SK-N-SH treated with all-trans-retinoic acid at 6 μM for 48 hours (cell line): Measurements from ENCODE around the gene UNCX.

Source experiments
- ATAC-seq: fragments of 200-7000 bp; cut with Tn5 transposase; 3 replicates; pipeline ENCODE4 v1.9.1; 2020; ENCODE audit warnings: mild to moderate bottlenecking, moderate library complexity
- ARNTL ChIP-seq: fragments of 450-650 bp; formaldehyde crosslinking; IDR thresholded peaks from 2 replicates; pipeline ENCODE4 v1.5.0; 2020; ENCODE audit warnings: low read depth, mild to moderate bottlenecking, moderate library complexity, borderline replicate concordance
- CREB5 ChIP-seq: fragments of 250-450 bp; sonication (Bioruptor Pico); IDR thresholded peaks from 2 replicates; pipeline ENCODE4 v1.5.1; 2020; ENCODE audit warnings: low read depth, mild to moderate bottlenecking, moderate library complexity
- CSRNP3 ChIP-seq: fragments of 250-450 bp; sonication (Bioruptor Pico); IDR thresholded peaks from 2 replicates; pipeline ENCODE4 v1.5.1; 2021; ENCODE audit warnings: mild to moderate bottlenecking, moderate library complexity
- ESRRG ChIP-seq: fragments of 250-450 bp; sonication (Bioruptor Pico); IDR thresholded peaks from 2 replicates; pipeline ENCODE4 v1.6.1; 2021; ENCODE audit warnings: mild to moderate bottlenecking
- GLIS3 ChIP-seq: fragments of 250-450 bp; sonication (Bioruptor Pico); IDR thresholded peaks from 2 replicates; pipeline ENCODE4 v1.5.0; 2020; ENCODE audit warnings: mild to moderate bottlenecking, moderate library complexity
- ISL1 ChIP-seq: fragments of 250-450 bp; sonication (Bioruptor Pico); IDR thresholded peaks from 2 replicates; pipeline ENCODE4 v2.1.2; 2022; ENCODE audit warnings: mild to moderate bottlenecking, moderate library complexity
- OSR1 ChIP-seq: fragments of 250-450 bp; sonication (Bioruptor Pico); IDR thresholded peaks from 2 replicates; pipeline ENCODE4 v1.8.0; 2022; ENCODE audit warnings: moderate library complexity, mild to moderate bottlenecking, inconsistent platforms
- PPARA ChIP-seq: fragments of 250-450 bp; sonication (Bioruptor Pico); IDR thresholded peaks from 2 replicates; pipeline ENCODE4 v1.5.0; 2020; ENCODE audit warnings: mild to moderate bottlenecking, borderline replicate concordance
- SNAI2 ChIP-seq: fragments of 250-450 bp; sonication (Bioruptor Pico); IDR thresholded peaks from 2 replicates; pipeline ENCODE4 v1.5.0; 2020; ENCODE audit warnings: mild to moderate bottlenecking, moderate library complexity
- TOX ChIP-seq: fragments of 250-450 bp; sonication (Bioruptor Pico); IDR thresholded peaks from 2 replicates; pipeline ENCODE4 v1.8.0; 2021; ENCODE audit warnings: mild to moderate bottlenecking, moderate library complexity, borderline replicate concordance
- ZC3H10 ChIP-seq: fragments of 250-450 bp; sonication (Bioruptor Pico); IDR thresholded peaks from 2 replicates; pipeline ENCODE4 v1.5.1; 2021; ENCODE audit warnings: mild to moderate bottlenecking, moderate library complexity
- ZFP3 ChIP-seq: fragments of 250-450 bp; sonication (Bioruptor Pico); IDR thresholded peaks from 2 replicates; pipeline ENCODE4 v1.5.0; 2020; ENCODE audit warnings: mild to moderate bottlenecking, moderate library complexity
- ZFP30 ChIP-seq: fragments of 450-650 bp; formaldehyde crosslinking; IDR thresholded peaks from 2 replicates; pipeline ENCODE4 v1.5.0; 2022; ENCODE audit warnings: mild to moderate bottlenecking, moderate library complexity
- ZNF565 ChIP-seq: fragments of 450-650 bp; formaldehyde crosslinking; conservative IDR thresholded peaks from 2 replicates; pipeline ENCODE4 v1.5.0; 2020; ENCODE audit warnings: low read depth, mild to moderate bottlenecking, moderate library complexity
- ZNF8 ChIP-seq: fragments of 450-650 bp; formaldehyde crosslinking; IDR thresholded peaks from 2 replicates; pipeline ENCODE4 v1.5.0; 2020; ENCODE audit warnings: mild to moderate bottlenecking, moderate library complexity
- TF ChIP-seq, protein P1 (sequence below): fragments of 250-450 bp; sonication (Bioruptor Pico); IDR thresholded peaks from 2 replicates; pipeline ENCODE4 v1.8.0; 2021; ENCODE audit warnings: low read depth, mild to moderate bottlenecking, moderate library complexity, borderline replicate concordance
- TF ChIP-seq, protein P2 (sequence below): fragments of 250-450 bp; sonication (Bioruptor Pico); IDR thresholded peaks from 2 replicates; pipeline ENCODE4 v1.5.0; 2020; ENCODE audit warnings: mild to moderate bottlenecking, moderate library complexity

The UNCX gene

GRCh38 chr7:1231214-1232102, 1.2 kb upstream of the UNCX start:
- ATAC-seq = peak; percentile 9
- TF ChIP-seq CREB5 (CRISPR knock-in tag) = no peak
- no peak for TF ChIP-seq OSR1 (CRISPR knock-in tag)
- no peak for TF ChIP-seq ZFP3
- TF ChIP-seq ZFP30 (CRISPR knock-in tag) = no peak
- TF ChIP-seq, protein P1, sequence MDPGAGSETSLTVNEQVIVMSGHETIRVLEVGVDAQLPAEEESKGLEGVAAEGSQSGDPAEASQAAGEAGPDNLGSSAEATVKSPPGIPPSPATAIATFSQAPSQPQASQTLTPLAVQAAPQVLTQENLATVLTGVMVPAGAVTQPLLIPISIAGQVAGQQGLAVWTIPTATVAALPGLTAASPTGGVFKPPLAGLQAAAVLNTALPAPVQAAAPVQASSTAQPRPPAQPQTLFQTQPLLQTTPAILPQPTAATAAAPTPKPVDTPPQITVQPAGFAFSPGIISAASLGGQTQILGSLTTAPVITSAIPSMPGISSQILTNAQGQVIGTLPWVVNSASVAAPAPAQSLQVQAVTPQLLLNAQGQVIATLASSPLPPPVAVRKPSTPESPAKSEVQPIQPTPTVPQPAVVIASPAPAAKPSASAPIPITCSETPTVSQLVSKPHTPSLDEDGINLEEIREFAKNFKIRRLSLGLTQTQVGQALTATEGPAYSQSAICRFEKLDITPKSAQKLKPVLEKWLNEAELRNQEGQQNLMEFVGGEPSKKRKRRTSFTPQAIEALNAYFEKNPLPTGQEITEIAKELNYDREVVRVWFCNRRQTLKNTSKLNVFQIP (CRISPR knock-in tag) = no peak

DNA sequence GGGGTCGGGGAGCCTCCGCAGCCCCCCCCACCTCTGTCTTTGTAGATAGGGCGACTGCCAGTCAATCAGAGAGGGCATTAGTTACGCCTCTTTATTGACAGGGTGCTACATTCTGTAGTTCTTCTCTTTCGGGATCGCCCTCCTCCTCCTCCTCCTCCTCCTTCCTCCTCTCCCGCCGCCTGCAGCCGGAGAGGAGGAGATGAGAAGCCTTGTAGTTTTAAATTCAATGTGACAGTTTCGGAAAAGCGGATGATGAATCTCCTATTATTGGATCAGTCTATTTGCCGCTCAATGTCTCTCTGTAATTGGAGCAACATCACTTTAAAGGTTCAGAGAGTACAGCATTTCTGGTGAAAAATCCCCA, 587 bp upstream of the UNCX start:
- TF ChIP-seq CSRNP3 (CRISPR knock-in tag) = no peak
- TF ChIP-seq, protein P2, sequence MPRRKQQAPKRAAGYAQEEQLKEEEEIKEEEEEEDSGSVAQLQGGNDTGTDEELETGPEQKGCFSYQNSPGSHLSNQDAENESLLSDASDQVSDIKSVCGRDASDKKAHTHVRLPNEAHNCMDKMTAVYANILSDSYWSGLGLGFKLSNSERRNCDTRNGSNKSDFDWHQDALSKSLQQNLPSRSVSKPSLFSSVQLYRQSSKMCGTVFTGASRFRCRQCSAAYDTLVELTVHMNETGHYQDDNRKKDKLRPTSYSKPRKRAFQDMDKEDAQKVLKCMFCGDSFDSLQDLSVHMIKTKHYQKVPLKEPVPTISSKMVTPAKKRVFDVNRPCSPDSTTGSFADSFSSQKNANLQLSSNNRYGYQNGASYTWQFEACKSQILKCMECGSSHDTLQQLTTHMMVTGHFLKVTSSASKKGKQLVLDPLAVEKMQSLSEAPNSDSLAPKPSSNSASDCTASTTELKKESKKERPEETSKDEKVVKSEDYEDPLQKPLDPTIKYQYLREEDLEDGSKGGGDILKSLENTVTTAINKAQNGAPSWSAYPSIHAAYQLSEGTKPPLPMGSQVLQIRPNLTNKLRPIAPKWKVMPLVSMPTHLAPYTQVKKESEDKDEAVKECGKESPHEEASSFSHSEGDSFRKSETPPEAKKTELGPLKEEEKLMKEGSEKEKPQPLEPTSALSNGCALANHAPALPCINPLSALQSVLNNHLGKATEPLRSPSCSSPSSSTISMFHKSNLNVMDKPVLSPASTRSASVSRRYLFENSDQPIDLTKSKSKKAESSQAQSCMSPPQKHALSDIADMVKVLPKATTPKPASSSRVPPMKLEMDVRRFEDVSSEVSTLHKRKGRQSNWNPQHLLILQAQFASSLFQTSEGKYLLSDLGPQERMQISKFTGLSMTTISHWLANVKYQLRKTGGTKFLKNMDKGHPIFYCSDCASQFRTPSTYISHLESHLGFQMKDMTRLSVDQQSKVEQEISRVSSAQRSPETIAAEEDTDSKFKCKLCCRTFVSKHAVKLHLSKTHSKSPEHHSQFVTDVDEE (CRISPR knock-in tag) = no peak
- ATAC-seq = no peak

DNA sequence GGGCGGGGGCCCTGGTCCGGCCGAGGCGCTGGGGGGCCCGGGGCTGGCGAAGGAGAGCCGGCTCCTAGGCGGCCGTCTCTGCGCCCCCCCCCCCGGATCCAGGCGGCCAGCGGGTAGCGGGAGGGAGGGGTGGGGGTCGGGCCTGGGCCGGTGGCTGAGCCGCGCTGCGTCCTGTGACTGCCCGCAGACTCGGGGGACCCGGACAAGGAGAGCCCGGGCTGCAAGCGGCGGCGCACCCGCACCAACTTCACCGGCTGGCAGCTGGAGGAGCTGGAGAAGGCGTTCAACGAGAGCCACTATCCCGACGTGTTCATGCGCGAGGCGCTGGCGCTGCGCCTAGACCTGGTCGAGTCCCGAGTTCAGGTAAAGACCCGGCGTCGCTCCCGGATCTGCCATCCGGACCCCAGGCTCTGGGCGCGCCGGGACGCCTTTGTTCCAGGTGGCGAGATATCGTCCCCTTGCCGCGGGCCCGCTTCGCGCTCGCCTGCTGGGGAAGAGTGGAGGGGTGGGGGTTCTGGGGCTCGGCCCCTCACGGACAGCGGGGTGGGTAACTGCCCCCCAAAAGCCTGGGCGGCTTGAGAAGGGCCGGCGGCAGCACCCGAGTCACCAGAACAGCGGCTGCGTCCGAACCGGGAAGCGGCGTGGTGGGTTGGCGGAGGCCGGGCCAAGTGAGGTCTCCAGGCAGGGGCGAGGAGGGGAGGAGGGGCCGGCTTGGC, 819 bp downstream of the UNCX start:
- TF ChIP-seq ZNF565 (no peak), CREB5 (CRISPR knock-in tag) (no peak), PPARA (CRISPR knock-in tag) (no peak), ISL1 (CRISPR knock-in tag) (no peak), OSR1 (CRISPR knock-in tag) (no peak), SNAI2 (CRISPR knock-in tag) (no peak), ZFP3 (no peak), ARNTL (CRISPR knock-in tag) (no peak), ESRRG (CRISPR knock-in tag) (no peak), TOX (CRISPR knock-in tag) (no peak), ZNF8 (CRISPR knock-in tag) (no peak), ZFP30 (CRISPR knock-in tag) (no peak), CSRNP3 (CRISPR knock-in tag) (no peak), GLIS3 (CRISPR knock-in tag) (no peak), ZC3H10 (CRISPR knock-in tag) (no peak)
- TF ChIP-seq, protein P2 (CRISPR knock-in tag) = no peak
- TF ChIP-seq, protein P1 (CRISPR knock-in tag) = no peak
- ATAC-seq = no peak
